Fibroblast of peridontal ligament (primary cell): ENCODE measurements around the gene SMOC1.

ENCODE experiments used
- DNase-seq: peaks from one replicate; pipeline ENCODE4 v3.0.0-alpha.2; 2010; ENCODE audit errors: extremely low read depth

SMOC1 gene

GRCh38 chr14:69941768-69942742, 62.8 kb downstream of the SMOC1 start:
- no peak for DNase-seq

DNA sequence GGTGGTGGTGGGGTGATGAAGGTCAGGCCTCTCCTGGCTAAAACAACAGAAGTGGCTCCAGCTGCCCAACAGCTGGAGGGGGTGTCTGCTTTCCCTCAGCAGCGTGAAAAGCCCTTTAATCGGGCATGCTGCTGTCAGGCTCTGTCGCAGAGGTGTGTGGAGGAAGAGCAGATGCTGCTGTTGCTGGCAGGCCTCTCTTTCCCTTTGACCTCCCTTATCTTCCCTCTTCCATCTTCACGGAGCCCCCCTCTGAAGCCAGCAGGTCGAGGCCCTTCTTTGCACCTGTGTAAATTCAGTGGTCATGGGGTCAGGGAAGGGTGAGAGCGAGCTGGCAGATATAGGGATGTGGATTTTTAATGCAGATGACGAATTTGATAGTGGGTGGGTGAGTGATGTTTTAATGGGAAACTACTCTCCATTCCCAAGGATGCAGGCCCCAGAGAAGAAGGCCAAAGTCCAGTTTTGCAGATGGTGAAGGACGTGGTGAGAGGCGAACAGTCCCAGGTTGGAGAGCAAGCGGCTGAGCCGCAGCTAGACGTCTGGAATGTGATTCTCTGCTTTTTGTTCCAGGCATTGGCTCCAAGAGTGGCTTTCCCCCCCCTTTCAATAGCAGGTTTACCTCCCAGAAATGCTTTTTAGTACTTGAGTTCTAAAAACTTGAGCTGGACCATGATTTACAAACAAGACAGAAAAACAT, 64.0 kb downstream of the SMOC1 start:
- no peak for DNase-seq

DNA sequence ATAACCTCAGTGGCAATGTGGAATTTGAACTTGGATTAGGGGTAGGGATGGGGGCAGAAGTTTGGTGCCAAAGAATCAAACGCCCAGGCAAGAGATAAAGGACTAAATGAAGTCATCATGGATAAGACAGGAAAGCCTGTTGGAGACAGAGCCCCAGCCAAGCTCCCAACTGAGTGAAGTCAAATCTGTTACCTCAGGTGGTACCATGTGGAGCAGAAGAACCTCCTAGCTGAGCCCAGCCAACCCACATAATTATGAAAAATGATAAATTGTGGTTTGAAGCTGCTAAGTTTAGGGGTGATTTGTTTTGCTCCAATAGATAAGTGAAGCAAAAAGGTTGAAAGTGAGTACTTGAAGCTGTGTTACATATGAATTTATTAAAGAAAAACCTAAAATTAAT, 66.1 kb downstream of the SMOC1 start:
- DNase-seq = no peak

GRCh38 chr14:69945912-69946311, 66.7 kb downstream of the SMOC1 start:
- no peak for DNase-seq

DNA sequence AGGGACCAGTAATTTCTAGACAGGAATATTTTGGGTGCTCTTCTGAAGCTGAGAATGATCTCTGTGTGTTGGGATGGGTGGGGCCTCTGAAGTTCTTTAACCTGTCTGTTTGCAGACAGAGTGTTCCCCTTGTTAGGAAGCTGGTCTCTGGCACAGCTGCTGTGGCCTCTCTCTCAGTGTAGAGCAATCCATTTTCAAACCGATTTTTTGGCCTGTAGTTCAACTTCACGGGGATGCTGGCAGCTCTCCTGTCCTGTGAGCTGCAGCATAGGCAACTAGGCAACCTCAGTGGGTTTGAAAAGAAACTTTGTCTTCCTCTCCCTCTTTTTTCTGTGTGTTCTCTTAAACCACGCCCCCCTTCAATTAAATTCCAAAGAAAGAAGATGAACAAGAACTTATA, 69.1 kb downstream of the SMOC1 start:
- no peak for DNase-seq

DNA sequence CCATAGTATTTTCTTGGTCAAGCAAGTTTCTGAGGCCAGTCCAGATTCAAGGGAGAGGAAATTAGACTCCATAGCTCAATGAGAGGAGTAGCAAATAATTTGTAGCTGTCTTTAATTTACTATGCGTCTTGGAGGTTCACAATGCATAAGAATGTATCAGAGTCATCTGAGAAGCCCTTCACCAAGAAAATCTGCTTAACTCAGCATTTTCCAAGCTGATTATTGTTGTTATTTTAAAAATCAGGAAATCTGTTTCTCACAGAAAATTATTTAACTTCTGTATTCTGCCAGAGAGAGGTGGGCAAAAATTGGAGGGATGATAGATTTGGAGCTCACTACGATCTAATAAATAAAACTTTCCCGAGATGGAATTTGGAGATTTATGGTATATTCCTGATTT, 72.0 kb downstream of the SMOC1 start:
- DNase-seq = no peak

DNA sequence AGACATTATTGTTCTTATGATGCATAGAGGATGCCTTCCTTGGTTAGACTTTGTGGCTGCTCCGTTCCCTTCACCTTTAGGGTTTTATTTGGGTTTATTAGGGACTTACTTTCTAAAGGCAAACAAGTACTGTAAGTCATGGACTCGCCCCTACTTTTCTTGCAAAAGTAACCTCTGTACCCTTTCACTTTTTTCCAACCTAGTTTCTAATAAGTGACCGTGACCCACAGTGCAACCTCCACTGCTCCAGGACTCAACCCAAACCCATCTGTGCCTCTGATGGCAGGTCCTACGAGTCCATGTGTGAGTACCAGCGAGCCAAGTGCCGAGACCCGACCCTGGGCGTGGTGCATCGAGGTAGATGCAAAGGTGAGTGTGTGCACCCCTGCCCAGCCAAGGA, 72.7 kb downstream of the SMOC1 start:
- DNase-seq = no peak

- no peak for DNase-seq
Measured at GRCh38 chr14:69953266-69953915, 74.2 kb downstream of the SMOC1 start.

DNA sequence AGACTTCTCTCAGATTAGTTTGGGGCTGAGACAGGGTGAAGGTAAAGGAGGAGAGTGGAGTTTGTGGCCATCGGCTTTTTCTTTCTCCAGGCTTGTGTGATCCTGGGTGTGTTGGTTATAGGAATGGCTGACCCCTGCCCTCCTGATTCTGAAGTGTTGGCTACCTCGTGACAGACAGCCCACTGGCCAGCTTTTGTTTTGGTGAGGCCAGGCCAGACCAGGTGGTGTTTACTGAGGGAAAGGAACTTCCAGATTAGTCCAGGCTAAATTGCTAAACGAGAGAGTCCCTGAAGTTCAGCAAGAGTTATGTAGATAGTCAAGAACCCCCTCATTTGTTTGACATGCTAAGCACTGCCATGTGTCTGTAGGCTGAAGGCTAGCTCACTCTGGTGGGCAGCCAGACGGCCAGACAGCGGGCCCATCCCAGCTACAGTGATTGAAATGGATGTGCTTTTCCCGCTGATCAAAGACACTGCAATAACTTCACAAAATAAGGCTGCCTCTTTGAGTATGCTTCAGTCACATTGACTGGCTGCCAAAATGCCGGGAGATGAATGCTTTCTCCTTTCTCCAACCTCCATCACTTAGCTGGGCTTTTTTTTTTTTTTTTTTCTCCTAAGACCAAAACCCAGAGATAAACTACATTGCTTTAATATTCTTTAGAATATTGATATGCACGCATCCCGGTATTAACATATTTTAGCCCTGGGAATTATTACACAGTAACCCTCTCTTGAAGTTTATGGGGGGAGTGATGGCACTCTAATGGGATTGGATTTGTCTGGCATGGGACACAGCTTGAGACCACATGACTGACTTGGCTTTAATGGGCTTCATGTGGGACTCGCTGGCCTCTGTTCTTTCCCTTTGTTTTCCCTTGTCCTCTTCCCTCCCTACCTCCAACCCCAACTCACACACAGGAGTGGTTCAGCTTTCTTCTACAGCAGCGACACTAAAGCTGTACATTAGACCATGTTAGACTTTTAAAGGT, 76.9 kb downstream of the SMOC1 start:
- DNase-seq = no peak

GRCh38 chr14:69956970-69957369, 77.8 kb downstream of the SMOC1 start:
- no peak for DNase-seq

- no peak for DNase-seq
Measured at GRCh38 chr14:69957986-69958385, 78.8 kb downstream of the SMOC1 start.

- no peak for DNase-seq
Measured at GRCh38 chr14:69959136-69959535, 79.9 kb downstream of the SMOC1 start.

GRCh38 chr14:69960296-69960695, 81.1 kb downstream of the SMOC1 start:
- no peak for DNase-seq

GRCh38 chr14:69963966-69964365, 84.8 kb downstream of the SMOC1 start:
- no peak for DNase-seq

DNA sequence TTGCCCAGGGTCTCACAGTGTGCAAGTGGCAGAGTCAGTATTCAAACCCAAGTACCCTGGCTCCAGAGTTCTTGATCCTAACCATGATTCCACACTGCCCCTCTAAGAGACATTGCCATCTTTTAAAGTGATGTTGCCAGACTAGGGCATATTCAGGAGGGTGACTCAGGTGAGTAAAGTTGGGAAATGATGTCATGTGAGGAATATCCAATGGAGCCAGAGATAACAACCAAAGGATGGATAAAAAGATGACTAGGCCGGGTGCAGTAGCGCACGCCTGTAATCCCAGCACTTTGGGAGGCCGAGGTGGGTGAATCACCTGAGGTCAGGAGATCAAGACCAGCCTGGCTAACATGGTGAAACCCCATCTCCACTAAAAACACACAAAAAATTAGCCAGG, 85.6 kb downstream of the SMOC1 start:
- DNase-seq = no peak

DNA sequence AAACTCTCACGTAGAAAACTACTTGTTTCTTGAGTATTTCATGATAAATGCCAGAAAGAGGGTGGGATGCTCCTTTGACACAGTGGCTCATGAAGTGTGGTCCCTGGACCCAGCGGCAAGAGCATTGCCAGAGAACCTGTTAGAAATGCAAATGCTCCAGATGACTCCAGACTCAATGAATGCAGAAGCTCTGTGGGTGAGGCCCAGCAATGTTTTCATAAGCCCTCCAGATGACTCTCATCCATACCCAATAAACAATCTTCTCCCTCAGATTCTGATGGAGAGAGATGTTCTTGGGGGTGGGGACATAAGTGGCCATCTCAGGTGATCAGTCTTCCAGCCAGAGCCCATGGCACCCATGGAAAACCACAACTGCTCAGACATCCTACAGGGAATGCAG, 88.9 kb downstream of the SMOC1 start:
- no peak for DNase-seq

DNA sequence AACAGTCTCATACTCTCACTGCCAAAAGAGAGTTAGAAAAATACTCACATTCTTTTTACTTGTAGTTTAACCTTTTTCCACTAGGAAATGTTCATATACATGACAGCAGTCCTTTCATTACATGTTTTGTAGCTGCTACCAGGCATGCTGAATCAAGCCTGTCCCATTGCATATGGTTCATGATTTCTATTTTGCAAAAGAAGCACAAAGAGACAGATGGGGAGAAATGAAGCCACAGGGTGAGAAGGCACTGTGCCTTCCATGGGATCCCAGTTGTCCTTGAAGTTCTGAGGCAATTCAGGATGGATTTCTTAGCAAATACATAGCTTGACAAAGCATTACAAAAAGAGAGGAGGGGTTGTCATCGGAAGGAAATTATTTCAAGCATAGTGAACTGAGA, 89.5 kb downstream of the SMOC1 start:
- DNase-seq = no peak

DNA sequence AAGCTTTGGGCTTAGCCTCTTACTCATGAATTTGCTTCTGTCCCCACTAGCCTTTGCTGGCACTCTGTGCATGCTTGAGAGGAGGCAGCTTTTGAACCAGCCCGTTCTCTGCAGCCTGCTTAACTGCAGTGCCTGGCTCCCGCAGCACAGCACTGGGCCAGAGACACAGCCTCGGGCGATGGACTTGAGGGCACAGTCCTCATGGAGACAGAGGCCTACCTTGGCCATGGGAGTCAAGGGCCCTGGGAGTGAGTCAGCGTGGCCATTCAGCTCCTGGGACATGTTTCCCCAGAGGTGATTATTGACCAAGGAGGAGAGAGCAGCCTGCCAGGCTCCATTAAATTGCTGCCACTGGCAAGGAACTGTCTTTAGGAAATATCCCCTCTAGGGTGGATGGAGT, 93.5 kb downstream of the SMOC1 start:
- no peak for DNase-seq

GRCh38 chr14:69973846-69974245, 94.6 kb downstream of the SMOC1 start:
- no peak for DNase-seq

GRCh38 chr14:69979882-69980281, 100.7 kb downstream of the SMOC1 start:
- no peak for DNase-seq
